SK-N-SH (cell line): Measurements from ENCODE around the gene TLL2.

Source experiments
- CTCF ChIP-seq: fragments of 200-600 bp; sonication (generic); IDR thresholded peaks from 2 replicates; pipeline ENCODE4 v1.6.1; 2017; ENCODE audit warnings: antibody characterized with exemption, mild to moderate bottlenecking, moderate library complexity
- JUND ChIP-seq: IDR thresholded peaks from 2 replicates; pipeline ENCODE4 v1.4.0; 2012
- SIN3A ChIP-seq: IDR thresholded peaks from 2 replicates; pipeline ENCODE4 v1.6.1; 2012; ENCODE audit warnings: low read depth, mild to moderate bottlenecking, low read length, moderate library complexity, borderline replicate concordance

- TF ChIP-seq JUND: no peak
- no peak for TF ChIP-seq CTCF
- TF ChIP-seq SIN3A: no peak
These were observed 161.7 kb downstream of the TLL2 start for GRCh38 chr10:96352027-96352426.
